Cardiac muscle cell (in vitro differentiated cells and primary cell): ENCODE results near the gene ACTRT2. TPM values are rescaled to one million over a fixed set of nuclear protein-coding genes. Genes with fewer than 3 reads are reported as not detected.

ENCODE experiments used
- DNase-seq, 2 donors: peaks; one replicate each; pipeline versions ENCODE4 v3.0.0 to v3.0.0-alpha.2; 2010 to 2017; ENCODE audit warnings: low read depth in 1 of 2, low spot score in 1 of 2
- H3K27ac ChIP-seq: fragments of 200-600 bp; sonication (generic); 2 replicates; pipeline ENCODE4 v1.5.1; 2016
- H3K27me3 ChIP-seq: fragments of 200-600 bp; sonication (generic); 2 replicates; pipeline ENCODE4 v1.6.0; 2016; ENCODE audit warnings: control low read depth
- H3K36me3 ChIP-seq: fragments of 200-600 bp; sonication (generic); 2 replicates; pipeline ENCODE4 v1.5.1; 2016; ENCODE audit warnings: control low read depth
- H3K4me1 ChIP-seq: fragments of 200-600 bp; sonication (generic); 2 replicates; pipeline ENCODE4 v1.8.1; 2017; ENCODE audit warnings: low read depth, mild to moderate bottlenecking, mixed run types
- H3K4me3 ChIP-seq: fragments of 200-600 bp; sonication (generic); 2 replicates; pipeline ENCODE4 v1.5.1; 2016; ENCODE audit warnings: mild to moderate bottlenecking
- H3K9me3 ChIP-seq: fragments of 200-600 bp; sonication (generic); 2 replicates; pipeline ENCODE4 v1.5.1; 2017; ENCODE audit warnings: low read depth, mild to moderate bottlenecking, control low read depth
- CTCF ChIP-seq: IDR thresholded peaks from 2 replicates; pipeline ENCODE4 v1.5.1; 2012; ENCODE audit warnings: low read depth, mild to moderate bottlenecking, low read length
- polyA plus RNA-seq: library from polyadenylated mRNA; unstranded; fragments of >200 nt; fragmentation: Nextera tagmentation; extraction: Ambion mirVana; gene quantifications from 2 replicates; pipeline ENCODE4 v1.2.1, GENCODE V29; 2016
- total RNA-seq: library from RNA; depleted of rRNA; stranded (reverse); fragments of >200 nt; gene quantifications from 2 replicates; pipeline ENCODE4 v1.2.3, GENCODE V29; 2016

Gene ACTRT2
- total and polyA plus RNA-seq, 2 experiments from 2014 or later, result not detected

GRCh38 chr1:3032371-3033039 lies 11.2 kb downstream of the ACTRT2 start:
- H3K9me3 ChIP-seq, result no peaks in the 10 kb centered on the region
- no peaks in the 10 kb centered on the region for H3K27me3 ChIP-seq
- DNase-seq, result no peak

DNA sequence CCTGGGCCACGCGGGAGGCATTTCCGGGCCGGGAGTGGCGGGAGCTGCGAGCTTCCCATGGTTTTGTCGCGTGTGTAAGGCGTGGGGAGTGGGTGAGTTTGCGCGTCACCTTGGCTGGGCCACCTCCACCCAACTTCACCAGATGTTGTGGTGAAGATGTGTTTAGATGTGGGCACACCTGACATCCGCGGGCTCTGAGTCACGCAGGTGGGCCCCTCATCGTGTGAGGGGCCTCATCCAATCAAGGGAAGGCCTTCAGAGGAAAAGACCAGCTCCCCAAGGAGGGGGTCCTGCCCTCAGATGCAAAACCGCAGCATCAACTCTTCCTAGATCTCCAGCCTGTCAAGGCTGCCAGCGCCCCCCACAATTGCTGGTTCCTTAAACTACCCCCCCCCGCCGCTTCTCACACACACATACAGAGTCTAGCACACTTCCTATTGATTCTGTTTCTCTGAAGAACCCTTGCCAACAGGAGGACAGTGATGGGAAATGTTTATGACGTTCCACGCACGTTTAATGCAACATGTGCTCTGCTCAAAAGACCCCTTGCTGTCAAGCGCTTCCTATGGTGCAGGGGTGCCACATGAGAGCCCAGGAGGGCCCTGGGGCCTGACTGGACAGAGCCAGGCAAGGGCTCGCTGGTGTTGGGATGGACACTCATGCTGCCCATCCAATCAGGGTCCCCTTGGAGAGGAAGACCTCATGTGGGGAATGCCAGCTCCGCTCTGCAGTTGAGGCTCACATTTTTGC lies 11.9 kb downstream of the ACTRT2 start:
- TF ChIP-seq CTCF, result no peak
- no peaks in the 10 kb centered on the region for H3K27me3 ChIP-seq
- no peak overlapping the region for H3K27ac ChIP-seq
- H3K4me1 ChIP-seq, result no peaks in the 10 kb centered on the region
- H3K9me3 ChIP-seq, result no peaks in the 10 kb centered on the region
- no peaks in the 10 kb centered on the region for H3K36me3 ChIP-seq
- H3K4me3 ChIP-seq, result no peak overlapping the region
- DNase-seq, result no peak

More at GRCh38 chr1:3032371-3033039, 11.2 kb downstream of the ACTRT2 start:
- Histone ChIP-seq H3K27ac (no peak overlapping the region), H3K36me3 (no peaks in the 10 kb centered on the region), H3K4me1 (no peaks in the 10 kb centered on the region), H3K4me3 (no peak overlapping the region)
- TF ChIP-seq CTCF, result no peak

DNA sequence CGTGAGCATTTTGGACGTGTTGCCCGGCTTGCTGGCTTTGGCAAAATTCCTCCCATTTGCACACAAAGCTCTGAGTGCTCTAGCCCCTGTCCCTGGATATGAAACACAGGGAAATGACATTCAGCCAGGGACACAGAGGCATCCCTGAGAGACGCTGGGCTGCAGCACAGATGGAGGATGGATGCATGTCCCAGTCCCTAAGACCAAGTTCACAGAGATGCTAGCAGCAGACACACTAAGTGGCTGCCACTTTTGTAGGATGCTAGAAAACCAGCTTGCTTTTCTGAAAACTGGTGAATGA lies 12.5 kb downstream of the ACTRT2 start:
- no peaks in the 10 kb centered on the region for H3K4me1 ChIP-seq
- no peaks in the 10 kb centered on the region for H3K9me3 ChIP-seq
- DNase-seq, result no peak
- H3K27ac ChIP-seq, result no peak overlapping the region
- no peaks in the 10 kb centered on the region for H3K36me3 ChIP-seq
- TF ChIP-seq CTCF, result no peak
- H3K27me3 ChIP-seq, result no peaks in the 10 kb centered on the region
- no peak overlapping the region for H3K4me3 ChIP-seq

DNA sequence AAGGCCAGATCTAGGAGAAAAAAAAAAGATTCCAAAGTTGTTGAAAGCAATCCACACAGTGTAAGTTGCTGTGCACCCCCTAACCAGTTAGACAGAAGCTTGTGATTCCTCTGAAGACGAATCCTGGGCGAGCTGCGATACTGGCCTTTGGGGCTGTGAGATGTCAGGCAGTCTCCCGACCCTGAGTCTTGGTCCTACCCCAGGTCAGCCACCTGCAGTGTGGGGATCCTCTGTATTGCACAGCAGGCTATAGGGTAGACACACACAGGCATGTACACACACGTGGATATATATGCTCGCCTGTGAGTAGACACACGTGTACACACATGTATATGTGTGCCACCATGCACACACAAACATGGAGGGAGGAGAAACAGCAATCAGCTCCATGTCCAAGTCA lies 12.9 kb downstream of the ACTRT2 start:
- DNase-seq, result no peak
- Histone ChIP-seq H3K4me1 (no peaks in the 10 kb centered on the region), H3K36me3 (no peaks in the 10 kb centered on the region), H3K4me3 (no peak overlapping the region), H3K27me3 (no peaks in the 10 kb centered on the region), H3K9me3 (no peaks in the 10 kb centered on the region), H3K27ac (no peak overlapping the region)
- TF ChIP-seq CTCF, result no peak

- H3K4me1 ChIP-seq, result no peaks in the 10 kb centered on the region
Observed at GRCh38 chr1:3034728-3035562, 13.7 kb downstream of the ACTRT2 start.

More at GRCh38 chr1:3034728-3035562, 13.7 kb downstream of the ACTRT2 start:
- TF ChIP-seq CTCF, result no peak
- Histone ChIP-seq H3K4me3 (no peak overlapping the region), H3K27me3 (no peaks in the 10 kb centered on the region), H3K9me3 (no peaks in the 10 kb centered on the region), H3K27ac (no peak overlapping the region), H3K36me3 (no peaks in the 10 kb centered on the region)
- DNase-seq, result no peak
